Right lobe of liver (tissue), 6 donors: ENCODE results near the gene MYRFL. TPM values are rescaled to one million over a fixed set of nuclear protein-coding genes. Genes with fewer than 3 reads are reported as not detected.

Experiments
- ATAC-seq, 4 donors: fragments of 200-7000 bp; cut with Tn5 transposase; one replicate each; pipeline ENCODE4 v1.9.1; 2020; ENCODE audit warnings: mild to moderate bottlenecking in 4 of 4, moderate library complexity in 4 of 4
- DNase-seq, 3 donors: peaks; one replicate each; pipeline ENCODE4 v3.0.0-alpha.2; 2020
- H3K27ac ChIP-seq, 3 donors: fragments of 200-600 bp; one replicate each; pipeline ENCODE4 v1.8.0; 2022
- H3K27me3 ChIP-seq, 2 donors: fragments of 200-600 bp; one replicate each; pipeline ENCODE4 v1.8.0; 2022
- H3K36me3 ChIP-seq, 4 donors: fragments of 200-600 bp; sonication (generic) in 1 of 4; one replicate each; pipeline versions ENCODE4 v1.5.1 to v1.8.0; 2017 to 2022; ENCODE audit warnings: control low read depth in 1 of 4
- H3K4me1 ChIP-seq, 4 donors: fragments of 200-600 bp; sonication (generic) in 1 of 4; one replicate each; pipeline versions ENCODE4 v1.5.1 to v1.8.0; 2017 to 2022; ENCODE audit warnings: control low read depth in 1 of 4
- H3K4me3 ChIP-seq, 3 donors: fragments of 200-600 bp; one replicate each; pipeline ENCODE4 v1.8.0; 2022
- H3K9me3 ChIP-seq, 4 donors: fragments of 200-600 bp; sonication (generic) in 1 of 4; one replicate each; pipeline versions ENCODE4 v1.5.1 to v1.8.0; 2017 to 2022; ENCODE audit warnings: control low read depth in 1 of 4
- POLR2A ChIP-seq: fragments of 450-650 bp; IDR thresholded peaks from one replicate; pipeline ENCODE4 v1.6.1; 2017; ENCODE audit warnings: antibody characterized with exemption, mild to moderate bottlenecking
- WGBS: methylation state at CpG from one replicate; pipeline ENCODE4 v1.1.6; 2018; ENCODE audit warnings: low coverage, low lambda C conversion rate; ENCODE audit not compliant: insufficient coverage; ENCODE audit errors: missing lambda C conversion rate; 5-methylcytosine and 5-hydroxymethylcytosine counted together
- intact Hi-C, 2 donors: fragments of 100-400 bp; cut with DNase I; formaldehyde crosslinking; loops; one replicate each; pipeline versions ENCODE4 v1.11.2 to v1.14.1; 2022
- total RNA-seq, 6 experiments: library from RNA; depleted of rRNA in 2 of 6; stranded (reverse); fragments of >200 nt in 2 of 6; fragmentation: NEBNext Ultra II Directional in 3 of 6; extraction: Animal tissue kit (Norgen Biotek cat#: 25700) in 3 of 6; gene quantifications; one replicate each; pipeline versions ENCODE4 v1.1.0 to v1.2.4, GENCODE V29; 2016 to 2023
- TF ChIP-seq, protein P1 (sequence below), 4 donors: fragments of 200-600 bp in 3 of 4; fragments of 450-650 bp in 1 of 4; IDR thresholded peaks; one replicate each; pipeline versions ENCODE4 v1.5.1 to v1.8.0; 2016 to 2022; ENCODE audit warnings: antibody characterized with exemption in 4 of 4, mild to moderate bottlenecking in 2 of 4
- donor health status: DM: no; HTN: yes; CAD: no.
- donor health status: DM: no; HTN: no; CAD: no.
- donor health status: DM: no; HTN: no; CAD: no.
- donor health status: DM: no; HTN: yes; CAD: no.
- donor health status: DM: no; HTN: yes; CAD: no.

The MYRFL gene
- total RNA-seq, 6 experiments from 2014 or later: 0.11 to 0.21 (median 0.17) TPM; not detected in 2

DNA sequence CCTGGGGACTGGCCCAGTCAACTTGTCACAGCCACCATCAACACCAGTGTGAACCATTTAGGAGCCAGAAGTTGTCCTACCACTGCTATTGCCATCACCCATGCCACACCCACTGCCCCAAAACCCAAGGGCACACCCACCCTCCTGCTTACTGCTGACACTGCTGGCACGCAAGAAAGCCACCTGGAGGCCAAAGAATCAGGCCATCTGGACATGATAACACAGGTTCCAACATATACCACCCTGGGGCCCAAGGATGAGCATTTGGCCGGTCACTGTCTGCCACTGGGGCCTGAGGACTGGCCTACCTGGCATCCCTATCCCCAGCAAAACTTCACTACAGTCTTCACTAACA, 181.6 kb downstream of the MYRFL start:
- no peak for DNase-seq
- Histone ChIP-seq H3K36me3 (no peaks in the 10 kb centered on the region), H3K9me3 (peaks cover 0 to 5% (median 0%) of the 10 kb centered on the region in 4 donors), H3K27ac (no peak overlapping the region), H3K4me3 (no peak overlapping the region), H3K4me1 (no peaks in the 10 kb centered on the region), H3K27me3 (no peaks in the 10 kb centered on the region)
- TF ChIP-seq POLR2A: no peak
- TF ChIP-seq, protein P1, sequence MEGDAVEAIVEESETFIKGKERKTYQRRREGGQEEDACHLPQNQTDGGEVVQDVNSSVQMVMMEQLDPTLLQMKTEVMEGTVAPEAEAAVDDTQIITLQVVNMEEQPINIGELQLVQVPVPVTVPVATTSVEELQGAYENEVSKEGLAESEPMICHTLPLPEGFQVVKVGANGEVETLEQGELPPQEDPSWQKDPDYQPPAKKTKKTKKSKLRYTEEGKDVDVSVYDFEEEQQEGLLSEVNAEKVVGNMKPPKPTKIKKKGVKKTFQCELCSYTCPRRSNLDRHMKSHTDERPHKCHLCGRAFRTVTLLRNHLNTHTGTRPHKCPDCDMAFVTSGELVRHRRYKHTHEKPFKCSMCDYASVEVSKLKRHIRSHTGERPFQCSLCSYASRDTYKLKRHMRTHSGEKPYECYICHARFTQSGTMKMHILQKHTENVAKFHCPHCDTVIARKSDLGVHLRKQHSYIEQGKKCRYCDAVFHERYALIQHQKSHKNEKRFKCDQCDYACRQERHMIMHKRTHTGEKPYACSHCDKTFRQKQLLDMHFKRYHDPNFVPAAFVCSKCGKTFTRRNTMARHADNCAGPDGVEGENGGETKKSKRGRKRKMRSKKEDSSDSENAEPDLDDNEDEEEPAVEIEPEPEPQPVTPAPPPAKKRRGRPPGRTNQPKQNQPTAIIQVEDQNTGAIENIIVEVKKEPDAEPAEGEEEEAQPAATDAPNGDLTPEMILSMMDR (IDR thresholded peaks at IDR 0.05): no peak
- intact Hi-C loops: no loop called here
- 67% methylated on average over 2 of the region's 2 CpGs for WGBS
- ATAC-seq: no peak

DNA sequence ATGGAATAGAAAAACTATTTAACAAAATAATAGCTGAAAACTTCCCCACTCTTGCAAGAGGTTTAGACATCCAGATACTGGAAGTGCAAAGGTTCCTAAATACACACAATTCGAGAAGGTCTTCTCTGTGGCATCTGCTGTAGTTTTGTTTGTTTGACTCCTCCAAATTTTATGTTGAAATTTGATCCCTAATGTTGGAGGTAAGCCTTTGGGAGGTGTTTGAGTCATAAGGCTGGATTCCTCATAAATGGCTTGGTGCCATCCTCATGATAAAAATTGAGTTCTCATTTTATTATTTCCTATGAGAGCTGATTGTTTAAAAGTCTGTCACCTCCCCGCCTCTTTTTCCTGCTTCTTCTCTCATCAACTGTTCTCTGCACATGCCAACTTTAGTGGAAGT, 182.7 kb downstream of the MYRFL start:
- Histone ChIP-seq H3K4me3 (no peak overlapping the region), H3K27ac (no peak overlapping the region), H3K36me3 (no peaks in the 10 kb centered on the region), H3K27me3 (no peaks in the 10 kb centered on the region), H3K4me1 (no peaks in the 10 kb centered on the region), H3K9me3 (peaks cover 0 to 5% (median 0%) of the 10 kb centered on the region in 4 donors)
- no peak for TF ChIP-seq POLR2A
- TF ChIP-seq, protein P1 (IDR thresholded peaks at IDR 0.05): no peak
- intact Hi-C loops: no loop called here
- ATAC-seq (no peak), DNase-seq (no peak)
- 15% methylated on average over 2 of the region's 2 CpGs for WGBS

Other genes starting within 250 kb of the MYRFL start
- 10 to 100 TPM; 39.8 to 81.9 (median 54.3) TPM for gene CCT2, start 239.8 kb upstream of the MYRFL start, total RNA-seq
- gene LRRC10, start 214.3 kb upstream of the MYRFL start, total RNA-seq: not detected
- not detected for gene BEST3, start 125.9 kb upstream of the MYRFL start, total RNA-seq
- gene RAB3IP, start 86.4 kb upstream of the MYRFL start, total RNA-seq: 10 to 100 TPM; 13.8 to 16.7 (median 14.5) TPM